Uterus (tissue), 2 donors: ENCODE results near the gene TERT.

ENCODE experiments used
- POLR2A ChIP-seq, 2 donors: fragments of 450-650 bp; IDR thresholded peaks; one replicate each; pipeline ENCODE4 v1.6.1; 2016; ENCODE audit warnings: antibody characterized with exemption in 2 of 2, mild to moderate bottlenecking in 1 of 2, moderate library complexity in 1 of 2
- TF ChIP-seq, protein P1 (sequence below), 4 experiments: fragments of 200-600 bp in 2 of 4; fragments of 450-650 bp in 2 of 4; sonication (generic) in 2 of 4; IDR thresholded peaks; one replicate each; pipeline ENCODE4 v1.5.1; 2016 to 2019; ENCODE audit warnings: antibody characterized with exemption in 4 of 4, mild to moderate bottlenecking in 2 of 4, moderate library complexity in 1 of 4

DNA sequence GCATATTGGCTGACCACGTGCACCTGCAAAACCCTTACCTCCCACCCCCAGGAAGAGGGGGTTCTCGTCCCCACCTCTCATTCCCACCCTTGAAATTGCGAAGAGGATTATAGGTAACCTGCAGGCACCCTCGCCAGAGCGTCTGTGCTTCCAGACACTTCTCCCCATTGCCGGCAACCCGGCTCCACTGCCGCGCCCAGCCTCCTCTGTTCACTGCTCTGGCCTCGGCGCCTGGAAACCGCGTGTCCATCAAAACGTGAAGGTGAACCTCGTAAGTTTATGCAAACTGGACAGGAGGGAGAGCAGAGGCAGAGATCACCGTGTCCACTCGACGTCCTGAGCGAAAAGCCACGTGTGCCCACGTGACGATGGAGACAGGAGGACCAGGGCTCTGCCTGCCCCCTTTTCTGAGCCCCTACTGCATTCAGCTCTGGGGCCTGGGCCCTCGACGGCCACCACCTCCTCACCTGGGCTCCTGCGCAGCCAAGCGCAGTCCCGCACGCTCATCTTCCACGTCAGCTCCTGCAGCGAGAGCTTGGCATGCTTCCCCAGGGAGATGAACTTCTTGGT is 1.9 kb downstream of the TERT start:
- TF ChIP-seq POLR2A (IDR thresholded peaks at IDR 0.05), result no peak
- TF ChIP-seq, protein P1, sequence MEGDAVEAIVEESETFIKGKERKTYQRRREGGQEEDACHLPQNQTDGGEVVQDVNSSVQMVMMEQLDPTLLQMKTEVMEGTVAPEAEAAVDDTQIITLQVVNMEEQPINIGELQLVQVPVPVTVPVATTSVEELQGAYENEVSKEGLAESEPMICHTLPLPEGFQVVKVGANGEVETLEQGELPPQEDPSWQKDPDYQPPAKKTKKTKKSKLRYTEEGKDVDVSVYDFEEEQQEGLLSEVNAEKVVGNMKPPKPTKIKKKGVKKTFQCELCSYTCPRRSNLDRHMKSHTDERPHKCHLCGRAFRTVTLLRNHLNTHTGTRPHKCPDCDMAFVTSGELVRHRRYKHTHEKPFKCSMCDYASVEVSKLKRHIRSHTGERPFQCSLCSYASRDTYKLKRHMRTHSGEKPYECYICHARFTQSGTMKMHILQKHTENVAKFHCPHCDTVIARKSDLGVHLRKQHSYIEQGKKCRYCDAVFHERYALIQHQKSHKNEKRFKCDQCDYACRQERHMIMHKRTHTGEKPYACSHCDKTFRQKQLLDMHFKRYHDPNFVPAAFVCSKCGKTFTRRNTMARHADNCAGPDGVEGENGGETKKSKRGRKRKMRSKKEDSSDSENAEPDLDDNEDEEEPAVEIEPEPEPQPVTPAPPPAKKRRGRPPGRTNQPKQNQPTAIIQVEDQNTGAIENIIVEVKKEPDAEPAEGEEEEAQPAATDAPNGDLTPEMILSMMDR (IDR thresholded peaks at IDR 0.05), result no peak
